GM19193 (cell line): Measurements from ENCODE around the gene ARID5B.

Experiments
- POLR2A ChIP-seq: IDR thresholded peaks from 4 replicates; pipeline ENCODE4 v1.6.1; 2011; ENCODE audit not compliant: insufficient read depth, insufficient read length; ENCODE audit errors: extremely low read depth

The ARID5B gene

DNA sequence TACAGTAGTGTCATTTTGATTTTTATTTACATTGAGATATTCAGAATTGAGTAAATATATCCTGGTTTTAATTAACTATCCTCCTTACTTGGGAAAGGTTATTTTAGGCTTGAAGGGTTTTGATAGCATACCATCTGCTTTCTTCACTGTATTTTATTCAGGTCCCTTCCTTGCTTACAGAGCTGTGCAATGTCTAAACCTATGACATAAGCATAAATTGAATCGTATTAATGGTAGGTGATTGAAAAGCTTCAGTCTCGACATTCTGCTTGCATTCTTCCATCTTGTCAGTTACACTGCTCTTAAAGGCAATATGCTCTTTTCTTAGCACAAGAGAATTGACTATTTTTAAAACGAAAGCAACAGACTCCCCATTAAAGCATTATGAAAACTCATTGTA lies 102.5 kb downstream of the ARID5B start:
- TF ChIP-seq POLR2A: no peak

DNA sequence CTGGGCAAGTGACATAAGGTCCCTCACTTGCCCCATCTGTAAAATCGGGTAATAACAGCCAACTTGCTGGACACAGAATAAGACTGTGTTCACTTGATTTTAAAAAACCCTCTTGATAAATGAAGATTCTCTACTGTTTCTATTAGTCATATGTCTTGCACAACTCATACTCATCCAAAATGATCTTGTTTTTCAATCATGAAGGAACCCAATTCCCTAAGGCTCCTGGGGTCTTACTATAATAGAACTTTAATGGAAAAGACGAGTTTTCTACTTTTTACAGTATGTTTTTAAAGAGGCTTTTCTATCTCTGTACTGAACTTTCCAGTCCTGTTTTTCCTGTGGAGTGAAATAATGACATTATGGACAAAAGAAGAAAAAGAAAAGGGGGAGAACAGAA lies 103.8 kb downstream of the ARID5B start:
- no peak for TF ChIP-seq POLR2A

- TF ChIP-seq POLR2A: no peak
Observed at GRCh38 chr10:62005687-62006086, 104.2 kb downstream of the ARID5B start.

DNA sequence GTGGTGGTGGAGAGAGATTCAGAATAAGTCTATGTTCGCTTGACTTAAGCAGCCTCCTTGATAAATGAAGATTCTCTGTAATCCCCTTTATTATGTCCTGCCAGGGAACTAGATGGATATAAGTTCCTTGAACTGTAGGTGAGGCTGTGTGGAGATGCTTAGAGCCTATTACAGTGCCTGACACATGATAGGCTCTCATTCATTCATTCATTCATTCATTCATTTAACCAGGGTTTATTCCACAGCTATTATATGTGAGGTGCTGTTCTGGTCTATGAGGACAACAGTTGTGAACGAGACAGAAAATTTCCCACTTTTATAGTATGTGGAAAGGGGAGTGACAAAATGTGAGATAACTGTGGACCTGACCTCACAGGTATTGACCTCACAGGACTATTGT lies 105.6 kb downstream of the ARID5B start:
- TF ChIP-seq POLR2A: no peak

DNA sequence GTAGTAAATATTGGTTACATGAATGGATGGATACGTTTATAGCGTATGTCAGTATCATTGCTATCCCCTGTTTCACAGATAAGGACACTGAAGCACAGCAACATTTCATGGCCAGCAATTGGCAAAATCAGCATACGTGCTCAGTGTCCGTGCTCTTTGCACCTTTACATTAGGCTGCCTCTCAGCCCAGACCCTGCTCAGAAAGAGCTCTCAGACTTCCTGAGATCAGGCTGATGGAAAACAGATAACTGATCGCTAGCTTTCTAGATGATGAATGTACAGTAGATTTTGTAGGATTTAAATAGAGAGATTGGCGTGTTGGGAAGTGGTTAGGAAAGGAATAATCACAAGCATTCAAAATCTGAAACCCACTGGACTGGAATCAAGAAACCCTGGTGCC lies 106.7 kb downstream of the ARID5B start:
- no peak for TF ChIP-seq POLR2A

- no peak for TF ChIP-seq POLR2A
Observed at GRCh38 chr10:62008946-62009345, 107.4 kb downstream of the ARID5B start.

DNA sequence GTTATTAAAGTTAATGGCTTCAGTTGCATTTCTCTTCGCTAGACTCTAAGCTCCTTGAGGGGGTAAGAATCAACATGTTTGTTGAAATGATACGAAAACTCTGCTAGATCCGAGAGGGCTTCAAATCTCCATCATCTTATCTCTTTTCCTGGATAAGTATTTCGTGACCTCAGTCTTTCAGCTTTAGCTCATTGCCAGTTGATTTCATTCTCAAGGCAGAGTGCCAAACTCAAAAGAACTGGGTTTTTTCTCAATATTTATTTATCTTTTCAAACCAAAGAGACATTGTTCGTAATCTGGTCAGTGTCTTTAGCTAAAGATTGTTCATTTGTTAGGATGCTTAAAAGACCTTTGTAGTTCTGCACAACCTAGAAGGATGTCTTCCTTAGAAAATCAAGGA lies 108.9 kb downstream of the ARID5B start:
- TF ChIP-seq POLR2A: no peak

- no peak for TF ChIP-seq POLR2A
Observed at GRCh38 chr10:62011558-62011957, 110.1 kb downstream of the ARID5B start.

DNA sequence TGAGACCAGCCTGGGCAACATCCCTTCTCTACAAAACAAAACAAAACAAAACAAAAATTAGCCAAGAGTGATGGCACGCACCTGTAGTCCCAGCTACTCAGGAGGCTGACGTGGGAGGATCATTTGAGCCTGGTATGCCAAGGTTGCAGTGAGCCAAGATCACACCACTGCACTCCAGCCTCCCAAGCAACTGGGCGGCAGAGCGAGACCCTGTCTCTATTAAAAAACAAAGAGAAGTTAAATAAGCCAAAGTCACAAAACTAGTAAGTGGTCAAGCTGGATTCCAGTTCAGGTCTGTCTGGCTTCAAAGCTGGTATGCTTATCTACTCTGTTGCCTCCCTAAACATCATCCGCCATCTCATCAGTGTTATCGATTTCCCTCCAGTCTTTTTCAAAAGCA lies 110.8 kb downstream of the ARID5B start:
- TF ChIP-seq POLR2A: no peak

- no peak for TF ChIP-seq POLR2A
Observed at GRCh38 chr10:62014510-62014909, 113.0 kb downstream of the ARID5B start.

DNA sequence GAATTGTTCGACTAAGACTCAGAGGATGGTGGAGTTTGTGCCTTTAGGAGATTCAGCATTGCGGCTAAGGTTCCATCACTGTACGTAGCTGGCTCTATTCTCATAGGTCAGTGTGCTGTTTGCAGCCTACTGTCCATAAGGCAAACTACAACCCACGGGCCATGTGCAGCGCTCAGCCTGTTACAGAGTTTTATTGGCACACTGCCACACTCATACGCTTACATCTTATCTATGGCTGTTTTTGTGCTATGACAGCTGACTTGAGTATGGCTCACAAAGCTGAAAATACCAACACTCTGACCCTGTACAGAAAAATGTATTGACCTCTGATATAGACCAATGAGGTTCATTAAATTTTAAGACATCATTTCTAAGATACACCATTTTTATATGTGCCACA lies 114.5 kb downstream of the ARID5B start:
- no peak for TF ChIP-seq POLR2A

DNA sequence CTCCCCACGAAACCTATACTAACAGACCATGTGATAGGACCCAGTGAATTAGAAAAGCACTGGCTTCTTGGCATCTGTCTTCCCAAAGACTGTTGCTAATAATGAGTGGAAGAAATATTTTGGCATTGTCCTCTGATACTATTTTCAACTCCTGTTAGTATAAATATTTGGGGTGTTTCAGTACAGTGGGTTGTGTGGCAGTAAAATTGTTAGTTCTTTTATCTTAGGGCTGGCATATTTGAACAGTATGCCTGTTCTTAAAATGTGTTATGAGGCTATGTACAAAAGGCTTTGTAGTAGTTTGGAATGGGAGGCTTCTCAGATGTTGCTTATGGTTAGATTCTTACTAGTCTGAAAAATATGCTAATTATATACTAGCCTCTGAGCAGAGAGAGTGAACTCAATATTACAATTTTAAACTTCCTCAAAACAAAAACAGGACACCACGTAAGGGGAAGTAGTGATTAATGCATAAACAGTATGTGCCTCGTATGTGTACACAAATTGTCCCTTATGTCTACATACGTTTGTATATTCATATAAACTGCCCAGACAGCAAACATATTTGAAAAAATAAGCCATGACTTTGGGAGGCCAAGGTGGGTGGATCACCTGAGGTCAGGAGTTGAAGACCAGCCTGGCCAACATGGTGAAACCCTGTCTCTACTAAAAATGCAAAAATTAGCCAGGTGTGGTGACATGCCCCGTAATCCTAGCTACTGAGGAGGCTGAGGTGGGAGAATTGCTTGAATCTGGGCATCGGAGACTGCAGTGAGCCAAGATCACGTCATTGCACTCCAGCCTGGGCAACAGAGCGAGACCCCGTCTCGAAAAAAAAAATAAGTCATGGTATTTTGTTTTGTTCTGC lies 115.4 kb downstream of the ARID5B start:
- TF ChIP-seq POLR2A: no peak

- TF ChIP-seq POLR2A: no peak
Observed at GRCh38 chr10:62017491-62017870, 116.0 kb downstream of the ARID5B start.

- TF ChIP-seq POLR2A: no peak
Observed at GRCh38 chr10:62018131-62018911, 116.8 kb downstream of the ARID5B start.

DNA sequence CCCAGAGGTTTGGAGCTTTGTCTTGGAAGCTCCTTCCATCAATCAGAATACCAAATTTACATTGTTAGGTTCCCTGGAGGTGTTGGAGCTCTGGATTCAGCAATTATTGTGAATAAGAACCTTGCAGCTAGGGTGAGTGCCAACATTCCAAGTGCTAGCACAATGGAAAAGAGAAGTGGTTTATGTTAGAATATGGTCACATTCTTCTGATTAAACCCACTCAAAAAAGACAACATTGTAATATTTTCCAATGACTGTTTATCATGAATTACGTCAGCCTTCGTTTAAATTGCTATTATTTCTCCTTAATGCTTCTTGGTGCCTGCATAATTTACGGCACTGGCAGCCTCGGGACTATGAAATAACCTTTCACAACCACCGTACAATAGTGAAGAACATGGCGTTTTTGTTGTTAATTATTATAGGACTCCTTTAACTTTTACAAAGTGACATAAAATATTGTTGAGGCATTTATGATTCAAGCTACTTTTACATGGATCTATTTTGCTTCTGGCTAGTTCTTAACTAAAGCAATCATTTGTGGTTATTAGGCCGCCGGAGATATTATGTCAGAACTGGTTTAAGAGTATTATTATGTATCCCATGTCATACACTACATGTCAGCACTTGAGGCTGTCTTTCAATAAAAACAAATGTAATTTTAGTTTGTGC lies 117.7 kb downstream of the ARID5B start:
- TF ChIP-seq POLR2A: no peak

DNA sequence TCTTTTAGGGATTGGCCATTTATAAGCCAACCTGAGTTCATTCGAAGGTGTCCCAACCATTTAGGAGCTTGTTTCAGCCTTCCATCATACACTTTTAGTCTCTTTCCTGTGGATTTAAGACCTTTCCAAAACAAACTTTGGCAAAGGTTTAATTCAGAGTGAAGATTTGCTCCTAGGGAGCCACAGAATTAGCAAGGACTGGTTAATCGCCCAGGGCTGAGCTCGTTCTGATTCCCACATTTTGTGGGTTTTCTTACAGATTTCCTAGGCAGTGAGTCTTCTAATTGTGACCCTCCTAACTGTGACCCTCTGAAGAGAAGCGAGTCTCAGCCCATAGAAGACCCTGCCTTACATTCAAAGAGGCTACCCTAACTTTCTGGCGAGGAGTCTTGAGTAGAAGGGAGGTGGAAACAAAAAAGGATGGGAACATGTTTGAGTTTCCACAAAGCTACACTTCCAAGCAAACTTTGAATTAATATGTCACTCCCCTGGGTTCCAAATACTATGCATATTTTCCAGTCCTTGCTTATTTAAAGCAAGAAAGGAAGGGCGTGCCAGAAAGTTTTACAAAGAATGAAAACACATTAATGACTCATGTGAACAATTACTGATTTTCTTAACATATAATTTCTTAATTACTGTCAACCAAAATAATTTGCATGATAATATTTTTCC lies 118.3 kb downstream of the ARID5B start:
- no peak for TF ChIP-seq POLR2A

GRCh38 chr10:62021128-62021665 lies 119.7 kb downstream of the ARID5B start:
- no peak for TF ChIP-seq POLR2A
